ENCODE data around the gene SLC4A11.

Gene SLC4A11

GRCh38 chr20:3239026-3239866 lies at the start of gene SLC4A11:
Gene SLC4A11, minus strand, starts transcription at chr20:3239190. Its CDS starts 53 bp downstream, at chr20:3239137.
- peak; percentile 41 to 54 for DNase-seq
- TF ChIP-seq GATA1 (IDR thresholded peaks at IDR 0.05; ENCODE audit: low read depth, low read length): no peak
- TF ChIP-seq POLR2A (IDR thresholded peaks at IDR 0.05; ENCODE audit: low read length): no peak

DNA sequence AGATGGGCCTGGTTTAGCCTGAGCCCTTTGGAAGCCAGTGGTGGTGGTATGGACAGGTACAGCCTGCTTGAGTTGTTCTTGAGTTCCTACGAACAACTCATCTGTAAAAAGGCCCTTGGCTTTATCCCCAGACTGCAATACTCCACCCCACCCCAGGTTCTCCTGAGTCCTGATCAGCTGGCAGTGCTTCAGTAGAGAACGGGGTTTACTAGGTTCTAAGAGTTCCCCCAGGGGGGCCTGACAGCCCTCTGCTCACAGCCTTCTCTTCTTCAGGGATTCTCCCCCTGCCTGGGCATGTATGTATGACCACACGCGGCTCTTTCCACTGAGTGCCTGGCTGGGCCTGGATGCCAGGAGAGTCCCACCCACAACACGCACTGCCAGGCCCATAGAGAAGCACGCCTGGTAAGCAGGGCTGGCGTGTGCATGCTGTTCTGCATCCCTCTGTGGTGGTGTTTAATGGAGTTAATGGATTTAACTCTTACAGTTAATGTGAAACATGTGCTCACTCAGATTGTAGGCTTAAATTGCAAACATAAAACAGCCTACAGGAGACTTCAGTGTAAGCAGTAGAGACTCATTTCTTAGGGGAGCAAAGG lies 44.3 kb upstream of the SLC4A11 start:
- TF ChIP-seq GATA1 (IDR thresholded peaks at IDR 0.05; ENCODE audit: low read depth, low read length) (no peak), POLR2A (IDR thresholded peaks at IDR 0.05; ENCODE audit: low read length) (no peak)
- no peak for DNase-seq

GRCh38 chr20:3282271-3283221 lies 43.6 kb upstream of the SLC4A11 start:
- DNase-seq: no peak
- no peak for TF ChIP-seq GATA1 (IDR thresholded peaks at IDR 0.05; ENCODE audit: low read depth, low read length)
- TF ChIP-seq POLR2A (IDR thresholded peaks at IDR 0.05; ENCODE audit: low read length): no peak

- TF ChIP-seq POLR2A (IDR thresholded peaks at IDR 0.05; ENCODE audit: low read length) (no peak), GATA1 (IDR thresholded peaks at IDR 0.05; ENCODE audit: low read depth, low read length) (no peak)
- no peak for DNase-seq
Observed at GRCh38 chr20:3281437-3281836, 42.4 kb upstream of the SLC4A11 start.

GRCh38 chr20:3279761-3280160 lies 40.8 kb upstream of the SLC4A11 start:
- no peak for DNase-seq
- TF ChIP-seq POLR2A (IDR thresholded peaks at IDR 0.05; ENCODE audit: low read length): no peak
- no peak for TF ChIP-seq GATA1 (IDR thresholded peaks at IDR 0.05; ENCODE audit: low read depth, low read length)

- TF ChIP-seq GATA1 (IDR thresholded peaks at IDR 0.05; ENCODE audit: low read depth, low read length): no peak
- DNase-seq: no peak
Observed at GRCh38 chr20:3277686-3278465, 38.9 kb upstream of the SLC4A11 start.

DNA sequence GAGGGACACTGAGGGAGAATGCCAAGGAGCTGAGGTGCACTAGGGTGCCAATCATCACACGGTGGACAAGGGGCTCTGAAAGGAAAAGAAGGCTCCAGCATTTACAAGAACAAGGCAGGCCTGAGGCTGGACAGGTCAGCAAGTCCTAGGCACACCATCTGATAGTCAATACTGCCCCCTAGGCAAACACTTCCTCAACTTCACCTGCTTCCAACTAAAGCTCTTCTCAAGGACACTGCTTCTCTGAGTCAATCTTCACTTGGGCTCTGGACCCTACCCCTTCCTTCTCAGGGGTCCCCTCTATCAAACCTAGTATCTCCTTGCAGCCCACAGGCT lies 37.7 kb upstream of the SLC4A11 start:
- peak; percentile 51 to 59 for DNase-seq
- TF ChIP-seq POLR2A (IDR thresholded peaks at IDR 0.05; ENCODE audit: low read length): no peak
- TF ChIP-seq GATA1 (IDR thresholded peaks at IDR 0.05; ENCODE audit: low read depth, low read length): no peak

DNA sequence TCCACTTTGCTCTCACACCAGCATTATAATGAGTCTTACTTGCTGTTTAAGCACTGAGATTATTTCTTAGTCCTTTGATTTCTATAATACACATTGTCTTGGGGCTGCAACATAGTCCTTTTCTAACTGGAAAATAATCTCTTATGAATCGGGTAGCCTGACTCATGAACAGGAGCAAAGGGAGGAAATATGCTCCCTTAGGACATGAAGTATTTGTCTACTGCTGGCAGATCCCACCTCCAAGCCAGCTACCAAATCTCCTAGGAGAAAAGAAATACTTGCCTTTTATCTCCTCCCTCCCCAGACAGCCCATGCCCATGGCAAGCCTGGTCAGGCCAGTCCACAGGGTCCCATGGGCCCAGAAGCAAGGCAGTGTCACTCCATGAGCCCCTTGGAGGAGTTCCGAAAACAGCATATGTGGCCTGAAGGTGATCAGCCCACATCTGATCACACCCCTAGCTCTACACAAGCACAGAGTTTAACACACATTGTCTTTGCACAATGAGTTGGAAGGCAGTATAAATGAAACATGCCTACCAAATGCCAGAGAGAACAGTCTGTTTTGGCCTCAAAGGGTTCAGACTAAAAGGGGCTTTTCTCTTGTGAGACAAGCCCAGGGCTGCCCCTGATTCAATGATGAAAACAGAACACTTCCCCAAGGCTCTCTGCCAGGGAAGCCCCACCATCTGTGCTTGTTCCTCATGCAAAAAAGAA lies 37.1 kb upstream of the SLC4A11 start:
- TF ChIP-seq POLR2A (IDR thresholded peaks at IDR 0.05; ENCODE audit: low read length): no peak
- no peak for TF ChIP-seq GATA1 (IDR thresholded peaks at IDR 0.05; ENCODE audit: low read depth, low read length)
- DNase-seq: no peak

- TF ChIP-seq GATA1 (IDR thresholded peaks at IDR 0.05; ENCODE audit: low read depth, low read length) (no peak), POLR2A (IDR thresholded peaks at IDR 0.05; ENCODE audit: low read length) (no peak)
- DNase-seq: no peak
Observed at GRCh38 chr20:3275064-3275935, 36.3 kb upstream of the SLC4A11 start.

- TF ChIP-seq POLR2A (IDR thresholded peaks at IDR 0.05; ENCODE audit: low read length) (no peak), GATA1 (IDR thresholded peaks at IDR 0.05; ENCODE audit: low read depth, low read length) (no peak)
- DNase-seq: no peak
Observed at GRCh38 chr20:3273371-3273770, 34.4 kb upstream of the SLC4A11 start.

DNA sequence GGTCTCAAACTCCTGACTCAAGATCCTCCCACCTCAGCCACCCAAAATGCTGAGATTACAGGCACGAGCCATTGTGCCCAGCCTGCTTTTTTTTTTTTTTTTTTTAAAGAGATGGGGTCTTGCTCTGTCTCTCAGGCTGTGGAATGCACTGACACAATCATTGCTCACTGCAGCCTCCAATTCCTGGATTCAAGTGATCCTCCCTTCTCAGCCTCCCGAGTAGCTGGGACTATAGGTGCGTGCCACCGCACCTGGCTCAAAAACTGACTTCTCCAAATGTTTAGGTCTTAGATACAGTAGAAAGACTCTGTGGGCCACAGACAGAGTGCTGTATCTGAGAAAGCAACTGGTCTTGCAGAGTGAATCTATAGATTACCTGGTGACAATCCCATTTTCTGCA lies 31.1 kb upstream of the SLC4A11 start:
- TF ChIP-seq POLR2A (IDR thresholded peaks at IDR 0.05; ENCODE audit: low read length) (no peak), GATA1 (IDR thresholded peaks at IDR 0.05; ENCODE audit: low read depth, low read length) (no peak)
- no peak for DNase-seq

GRCh38 chr20:3262566-3262965 lies 23.6 kb upstream of the SLC4A11 start:
- TF ChIP-seq POLR2A (IDR thresholded peaks at IDR 0.05; ENCODE audit: low read length): no peak
- no peak for TF ChIP-seq GATA1 (IDR thresholded peaks at IDR 0.05; ENCODE audit: low read depth, low read length)
- DNase-seq: no peak
